Erythroblast (primary cell): Measurements from ENCODE around the gene DCDC2C.

Experiments used
- DNase-seq, 2 experiments: peaks; one replicate each; lab custom pipeline; 2025; lab: John Stamatoyannopoulos, UW
- GATA1 ChIP-seq: IDR thresholded peaks from 2 replicates; pipeline ENCODE4 v1.6.1; 2011; ENCODE audit warnings: low read depth, mild to moderate bottlenecking, control low read depth, low read length, moderate library complexity
- POLR2A ChIP-seq: IDR thresholded peaks from 2 replicates; pipeline ENCODE4 v1.6.1; 2011; ENCODE audit warnings: mild to moderate bottlenecking, low read length

Gene DCDC2C

DNA sequence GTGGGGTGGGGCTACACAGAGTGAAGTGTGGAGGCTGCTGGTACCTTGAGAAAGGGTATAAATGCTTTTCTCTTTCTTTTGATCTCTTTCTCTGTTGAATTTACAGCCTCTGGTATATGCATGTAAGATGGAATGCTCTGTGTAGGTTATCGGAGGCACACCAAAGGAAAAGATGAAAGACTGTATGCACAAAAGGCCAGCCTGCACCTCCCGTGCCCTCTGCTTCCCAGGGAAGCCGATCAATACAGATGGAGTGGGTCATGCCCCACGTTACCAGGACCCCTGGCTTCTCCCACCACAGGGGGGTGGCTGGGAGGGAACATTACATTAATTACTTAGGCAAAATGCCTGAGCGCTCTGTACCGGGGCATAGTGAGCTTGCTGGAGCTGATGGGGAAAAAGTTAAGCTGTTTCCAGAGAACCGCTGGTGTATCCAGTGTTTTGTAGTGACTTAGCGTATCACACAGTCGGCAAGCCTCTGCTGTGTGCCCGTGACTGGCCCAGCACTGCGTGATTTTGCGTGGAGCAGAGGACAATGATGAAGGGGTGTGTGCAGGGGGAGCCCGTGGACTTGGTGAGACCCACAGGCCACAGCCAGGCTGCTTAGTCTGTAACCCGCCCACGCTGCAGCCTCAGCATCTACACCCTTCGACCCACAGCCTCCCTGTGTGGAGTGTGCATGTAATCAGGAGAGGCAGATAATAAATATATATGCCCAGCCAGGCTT lies 37.3 kb upstream of the DCDC2C start:
- no peak for TF ChIP-seq GATA1
- TF ChIP-seq POLR2A, result no peak
- DNase-seq, result no peak

GRCh38 chr2:3666613-3666975 lies 36.8 kb upstream of the DCDC2C start:
- TF ChIP-seq POLR2A (no peak), GATA1 (no peak)
- DNase-seq, result no peak

- TF ChIP-seq POLR2A, result no peak
- DNase-seq, result no peak
Observed at GRCh38 chr2:3667151-3667631, 36.2 kb upstream of the DCDC2C start.

GRCh38 chr2:3669656-3670055 lies 33.7 kb upstream of the DCDC2C start:
- no peak for TF ChIP-seq GATA1
- no peak for TF ChIP-seq POLR2A
- DNase-seq, result no peak

DNA sequence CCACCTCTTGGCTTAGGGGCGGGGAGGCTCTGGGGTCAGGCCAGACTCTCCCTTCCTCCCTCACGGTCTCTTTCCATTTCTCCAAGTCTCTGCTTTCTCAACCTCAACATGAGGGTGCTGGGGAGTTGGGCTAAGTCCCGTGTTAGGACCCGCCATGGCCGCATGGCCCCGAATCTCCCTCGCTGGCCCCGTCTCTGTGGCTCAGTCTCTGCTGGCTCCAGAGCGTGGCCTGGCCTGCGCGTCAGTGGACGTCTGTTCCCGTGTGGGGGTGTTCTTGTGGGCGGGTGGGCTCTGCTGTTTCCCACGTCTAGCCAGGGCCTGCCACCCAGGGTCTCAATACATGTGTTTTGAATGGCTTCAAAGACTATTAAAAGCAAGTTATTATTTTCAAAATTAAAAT lies 33.0 kb upstream of the DCDC2C start:
- TF ChIP-seq POLR2A (no peak), GATA1 (no peak)
- DNase-seq, result no peak

DNA sequence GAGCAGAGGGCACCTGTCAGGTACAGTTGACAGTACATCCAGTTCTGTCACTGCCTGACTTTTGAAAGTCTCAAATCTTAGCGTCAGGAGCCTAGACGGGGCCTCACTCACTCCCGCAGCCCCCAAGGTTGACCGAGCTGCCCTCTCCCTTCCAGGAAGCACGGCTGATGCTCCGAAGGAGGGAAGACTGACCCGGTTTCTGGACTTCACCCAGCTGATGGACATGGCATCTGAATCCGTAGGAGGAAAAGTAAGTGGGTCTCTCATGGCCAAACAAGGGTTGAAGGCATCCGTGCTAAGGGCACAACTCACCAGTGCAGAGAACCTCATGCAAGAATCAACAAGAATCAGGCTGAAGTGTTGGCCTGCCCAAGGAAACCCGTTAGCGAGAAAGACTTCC lies 32.4 kb upstream of the DCDC2C start:
- DNase-seq, result no peak
- TF ChIP-seq GATA1 (no peak), POLR2A (no peak)

DNA sequence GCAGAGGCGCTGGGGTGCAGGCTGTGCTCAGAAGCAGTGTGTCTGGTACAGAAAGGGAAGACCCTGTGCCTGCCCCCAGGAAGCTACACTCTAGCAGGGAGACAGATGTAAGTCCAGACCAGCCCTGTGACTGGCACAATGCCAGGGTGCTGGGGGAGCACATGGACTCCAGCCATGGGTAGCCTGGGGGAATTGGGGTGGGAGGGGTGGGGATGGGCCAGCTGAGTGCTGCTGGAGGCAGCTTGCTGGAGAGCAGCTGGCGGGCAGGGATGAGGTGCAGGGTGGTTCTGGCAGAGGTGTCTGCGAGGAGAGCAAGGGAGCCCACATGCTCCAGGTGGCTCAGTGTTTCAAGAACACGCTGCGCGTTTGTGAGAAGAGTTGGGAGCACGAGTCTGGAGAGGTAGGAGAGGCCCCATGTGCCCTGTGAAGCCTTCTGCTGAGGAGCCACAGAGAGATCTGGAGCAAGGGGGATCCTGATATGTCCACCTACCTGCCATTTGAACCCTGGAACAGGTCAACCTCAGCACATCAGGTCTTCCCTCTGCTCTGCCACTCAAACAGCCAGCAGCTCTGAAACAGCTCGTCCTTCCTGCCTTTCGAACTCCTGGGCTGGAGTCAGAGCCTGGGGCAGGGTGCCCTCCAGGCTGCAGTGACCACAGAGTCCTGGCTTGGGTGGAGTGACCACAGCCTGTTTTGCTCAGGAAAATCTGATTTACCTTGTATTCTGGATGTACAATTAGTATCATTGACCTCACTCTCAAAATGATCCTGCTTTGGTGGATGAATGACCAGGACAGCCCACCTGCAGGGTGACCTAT lies 30.3 kb upstream of the DCDC2C start:
- TF ChIP-seq POLR2A (no peak), GATA1 (no peak)
- DNase-seq, result no peak

DNA sequence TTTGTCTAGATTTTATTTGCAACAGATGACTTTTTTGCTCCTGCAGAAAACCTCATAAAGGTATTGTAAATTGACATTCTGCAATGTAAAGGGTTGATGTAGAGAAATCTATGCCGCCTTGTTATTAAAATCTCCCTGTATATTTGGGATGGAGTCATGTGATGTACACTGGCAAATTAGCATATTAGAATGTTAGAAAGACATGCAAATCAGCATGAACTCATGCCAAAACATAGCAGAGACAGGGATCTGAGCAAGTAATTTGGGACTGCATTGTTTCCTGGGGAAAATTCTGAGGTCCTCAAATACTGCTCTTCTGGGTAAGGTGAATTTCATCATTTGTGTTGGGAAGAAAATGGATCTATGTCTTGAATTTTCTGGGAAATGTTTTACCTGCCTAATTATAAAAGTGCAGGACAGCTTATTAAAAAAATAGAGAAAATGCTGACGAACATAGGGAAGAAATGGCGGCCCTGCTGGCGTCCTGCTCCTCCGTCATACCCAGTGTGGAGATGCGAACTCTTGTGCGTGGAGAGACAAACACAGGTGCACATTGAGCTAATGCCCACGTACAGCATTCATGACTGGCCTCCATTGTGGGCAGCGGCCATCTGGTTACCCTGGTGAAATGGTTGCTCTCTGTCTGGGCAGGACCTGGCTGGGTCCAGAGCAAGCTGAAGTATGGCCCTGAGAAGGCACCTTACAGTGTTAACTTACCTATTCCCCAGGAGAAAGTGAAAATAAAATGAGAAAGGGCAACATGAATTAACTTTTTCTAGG lies 29.1 kb upstream of the DCDC2C start:
- TF ChIP-seq POLR2A (no peak), GATA1 (no peak)
- no peak for DNase-seq

DNA sequence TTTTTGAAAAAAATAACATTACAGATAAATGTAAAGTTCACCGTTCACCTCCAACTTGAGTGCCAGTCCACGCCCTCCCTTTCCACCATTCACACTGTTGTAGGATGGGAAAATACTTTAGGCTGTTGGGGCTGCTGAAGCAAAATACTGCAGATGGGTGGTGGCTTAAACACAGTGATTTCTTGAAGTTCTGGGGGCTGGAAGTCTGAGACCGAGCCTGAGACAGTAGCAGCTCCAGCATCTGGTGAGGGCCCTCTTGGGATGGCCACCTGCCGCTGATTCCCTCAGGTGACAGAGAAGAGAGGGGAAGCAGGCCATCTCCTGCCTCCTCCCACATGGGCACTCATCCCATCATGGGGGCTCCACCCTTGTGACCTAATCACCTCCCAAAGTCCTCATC lies 27.7 kb upstream of the DCDC2C start:
- no peak for TF ChIP-seq POLR2A
- no peak for TF ChIP-seq GATA1
- DNase-seq, result no peak

- DNase-seq, result no peak
- TF ChIP-seq POLR2A (no peak), GATA1 (no peak)
Observed at GRCh38 chr2:3677436-3677835, 25.9 kb upstream of the DCDC2C start.

DNA sequence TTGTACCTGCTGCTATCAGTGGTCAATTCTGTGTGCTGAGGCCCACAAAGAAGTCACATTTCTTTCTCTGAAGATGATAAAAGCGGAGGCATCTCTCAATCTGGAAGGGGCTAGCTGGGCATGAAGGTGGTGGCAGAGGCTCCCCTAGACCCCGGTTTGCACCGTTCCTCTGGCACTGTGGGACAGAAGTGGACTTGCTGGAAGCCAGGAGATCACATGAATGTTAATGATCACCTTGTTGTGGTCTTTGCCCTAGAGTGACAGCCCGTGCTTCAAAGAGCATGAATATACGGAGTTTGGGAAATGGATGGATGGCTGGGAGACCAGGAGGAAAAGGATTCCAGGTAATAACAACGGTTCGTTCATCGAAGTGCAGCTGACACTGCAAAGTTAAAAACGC lies 25.2 kb upstream of the DCDC2C start:
- no peak for DNase-seq
- TF ChIP-seq GATA1 (no peak), POLR2A (no peak)

DNA sequence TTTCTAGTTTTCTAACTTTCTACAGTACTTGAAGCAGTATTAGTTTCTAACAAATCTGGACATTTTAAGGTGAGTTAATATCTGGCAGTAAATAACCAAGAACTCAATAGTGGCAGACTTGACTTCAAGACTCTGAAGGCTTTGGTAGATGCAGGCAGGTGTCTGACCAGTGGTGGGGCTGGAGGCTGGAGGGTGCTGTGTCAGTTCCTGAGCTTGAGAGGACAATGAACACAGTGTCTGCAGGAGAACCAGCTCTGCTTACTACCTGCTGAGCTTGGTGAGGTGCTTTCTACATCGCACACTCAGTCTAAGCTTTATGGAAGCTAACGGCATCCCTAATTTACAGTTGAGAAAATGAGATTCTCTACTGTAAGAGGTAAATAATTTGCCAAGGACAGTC lies 24.2 kb upstream of the DCDC2C start:
- TF ChIP-seq POLR2A, result no peak
- no peak for TF ChIP-seq GATA1
- no peak for DNase-seq

DNA sequence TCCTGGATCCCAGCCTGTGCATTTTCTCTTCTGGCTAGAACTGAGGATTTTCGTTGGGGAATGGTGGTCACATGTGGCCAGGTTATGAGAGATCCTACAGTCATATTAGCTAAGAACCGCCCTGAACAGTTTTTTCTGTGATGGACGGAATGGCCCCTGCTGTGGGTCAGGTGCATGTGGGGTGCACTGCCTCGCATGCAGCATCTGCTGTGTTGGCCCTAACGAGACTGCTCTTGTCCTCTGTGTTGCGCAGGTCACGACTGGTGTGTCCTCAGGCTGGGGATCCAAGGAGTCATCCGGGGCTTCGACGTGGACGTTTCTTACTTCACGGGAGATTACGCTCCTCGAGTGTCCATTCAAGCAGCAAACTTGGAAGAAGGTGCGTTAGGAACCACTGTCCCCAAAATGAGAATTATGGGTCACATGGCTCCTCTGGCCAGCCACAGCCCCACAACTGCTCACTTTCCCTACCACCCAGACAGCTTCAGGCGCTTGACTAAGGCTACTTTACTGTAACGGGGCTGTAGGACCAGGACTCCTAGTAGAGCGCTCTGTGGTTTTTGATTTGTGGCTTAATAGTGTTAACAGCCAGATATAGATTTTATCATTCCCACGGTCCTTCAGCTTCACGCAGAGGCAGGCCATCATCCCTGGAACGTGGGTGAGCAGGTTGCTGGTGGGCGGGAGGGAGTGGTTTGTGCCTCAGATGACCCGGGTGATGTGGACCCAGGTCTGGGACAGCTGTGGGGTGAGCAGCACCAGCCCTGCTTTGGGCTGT lies 23.6 kb upstream of the DCDC2C start:
- TF ChIP-seq POLR2A, result no peak
- TF ChIP-seq GATA1, result no peak
- no peak for DNase-seq
